GM11168 (cell line): ENCODE data around the gene JAK2.

ENCODE experiments used
- in situ Hi-C: fragments of 300-500 bp; cut with MboI; formaldehyde crosslinking; loops from one replicate; pipeline ENCODE4 v1.12.0; 2022; ENCODE audit warnings: low sequenced_read_pairs; ENCODE audit not compliant: unreplicated experiment

JAK2 gene

DNA sequence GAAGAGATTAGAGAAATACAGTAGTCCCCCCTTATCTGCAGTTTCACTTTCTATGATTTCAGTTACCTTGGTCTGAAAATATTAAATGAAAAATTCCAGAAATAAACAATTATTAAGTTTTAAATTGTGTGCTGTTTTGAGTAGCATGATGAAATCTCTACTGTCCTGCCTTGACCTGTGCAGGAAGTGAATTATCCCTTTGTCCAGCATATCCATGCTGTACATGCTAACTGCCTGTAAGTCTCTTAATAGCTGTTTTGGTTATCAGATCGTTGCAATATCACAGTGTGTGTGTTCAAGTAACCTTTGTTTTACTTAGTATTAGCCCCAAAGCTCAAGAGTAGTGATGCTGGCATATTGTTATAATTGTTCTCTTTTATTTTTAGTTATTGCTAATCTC, 11.2 kb upstream of the JAK2 start:
- in situ Hi-C loops = no loop called here

DNA sequence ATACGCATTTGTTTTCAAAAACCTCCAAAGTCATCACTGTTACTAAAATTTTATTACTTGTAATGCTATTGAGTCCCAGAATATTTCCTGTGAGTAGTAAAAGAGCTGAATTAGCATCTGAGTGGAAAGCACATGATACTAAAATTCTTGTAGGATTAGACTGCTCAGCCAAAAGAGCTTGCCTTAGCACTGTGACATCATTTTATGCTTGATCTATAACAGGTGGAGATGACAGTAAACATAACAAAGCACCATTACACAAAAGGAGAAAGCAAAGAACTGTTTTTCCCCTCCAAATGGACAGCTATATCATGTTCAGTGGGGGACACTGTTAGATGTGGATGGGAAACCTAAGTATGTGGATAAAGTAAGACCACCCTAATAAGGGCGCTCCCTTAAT, 5.8 kb upstream of the JAK2 start:
- in situ Hi-C loops = no loop called here

DNA sequence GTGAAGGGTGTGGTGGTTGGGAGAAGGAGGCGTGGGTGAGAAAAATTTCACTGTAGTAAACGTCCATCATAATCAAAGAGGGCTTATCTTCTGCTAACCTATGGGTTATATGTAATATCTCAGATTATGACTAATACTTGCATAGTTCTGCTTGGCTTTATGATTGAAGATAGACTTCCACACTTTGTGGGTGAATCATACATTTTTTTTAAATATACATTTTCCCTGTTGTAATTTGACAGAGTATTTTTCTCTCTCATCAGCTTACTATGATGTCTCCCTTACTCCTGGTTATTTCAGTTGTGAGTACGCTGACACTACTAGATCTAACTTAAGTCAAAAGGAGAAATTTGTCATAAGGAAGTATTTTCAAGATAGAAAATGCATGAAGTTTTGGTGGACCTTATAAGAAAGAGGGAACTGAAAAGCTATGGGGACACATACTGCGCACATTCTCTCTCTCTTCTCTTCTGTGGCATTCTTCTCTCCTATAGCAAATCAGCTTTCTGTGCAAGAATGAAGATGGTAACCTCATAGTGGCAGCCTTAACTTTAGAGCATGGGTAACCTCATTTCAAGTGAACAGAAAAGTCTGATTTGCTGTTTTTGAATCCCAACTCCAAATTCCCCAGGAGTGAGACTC, 4.9 kb upstream of the JAK2 start:
- in situ Hi-C loops = loop anchor here (10.0 kb wide), 1 partner anchor 45 kb away; no protein-coding TSS in a partner anchor

DNA sequence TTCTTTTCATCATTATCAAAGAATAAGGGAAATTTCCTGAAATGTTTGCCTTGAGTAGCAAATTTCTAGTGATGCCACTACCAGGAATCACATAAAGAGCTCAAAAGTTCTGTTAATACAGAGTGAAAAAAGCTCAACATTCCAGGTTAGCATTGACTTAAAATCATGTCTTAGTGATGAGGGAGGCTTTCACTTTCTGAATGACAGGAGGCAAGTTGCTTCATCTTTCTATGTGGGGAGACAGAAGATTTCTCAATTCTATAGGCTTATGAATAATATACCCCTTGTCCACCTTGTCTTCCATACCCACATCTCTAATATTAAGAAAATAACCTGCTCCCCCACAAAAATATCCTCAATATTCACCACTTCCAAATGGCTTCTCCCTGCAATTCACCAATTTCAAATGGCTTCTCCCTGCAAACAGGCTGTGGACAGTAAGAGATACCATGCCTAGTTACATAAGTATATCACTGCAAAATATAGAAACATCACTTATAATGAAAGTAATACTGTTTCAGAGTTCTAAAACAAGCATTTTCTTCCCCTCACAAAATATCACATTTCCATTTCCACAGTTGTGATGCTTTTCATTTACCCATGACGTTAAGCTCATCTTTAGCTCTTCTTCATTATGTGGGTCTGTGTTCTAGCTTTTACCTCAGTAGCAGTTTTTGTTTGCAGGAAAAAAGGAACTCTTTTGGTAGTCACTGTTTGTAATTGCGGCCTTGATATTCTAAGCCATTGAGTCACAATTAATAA, 2.2 kb upstream of the JAK2 start:
- in situ Hi-C loops = loop anchor here (10.0 kb wide), 1 partner anchor 48 kb away; no protein-coding TSS in a partner anchor

DNA sequence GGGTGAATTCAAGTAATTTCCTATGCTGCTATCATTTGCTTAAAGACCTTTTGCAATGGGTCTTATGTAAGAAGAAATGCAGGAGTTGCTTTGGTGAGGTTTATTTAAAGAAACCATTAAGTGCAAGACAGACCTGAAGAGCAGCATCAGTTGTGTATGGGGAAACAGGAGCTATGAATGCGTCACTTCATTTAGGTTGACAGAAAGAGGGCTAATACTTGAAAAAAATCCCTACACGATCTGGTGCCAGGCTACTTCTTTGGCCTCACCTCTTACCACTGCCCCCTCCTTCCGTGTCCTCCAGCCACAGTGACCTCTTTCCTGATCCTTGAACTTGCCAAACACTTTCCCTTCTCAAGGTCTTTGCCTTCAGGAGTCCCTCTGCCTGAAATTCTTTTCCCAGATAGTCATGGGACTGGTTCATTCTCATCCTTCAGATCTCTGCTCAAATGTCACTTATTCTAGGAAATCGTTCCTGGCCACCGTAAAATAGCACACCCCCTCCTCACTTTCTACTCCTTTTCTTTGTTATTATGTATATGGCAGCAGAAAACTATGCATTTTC, 1.4 kb upstream of the JAK2 start:
- in situ Hi-C loops = loop anchor here (10.0 kb wide), 1 partner anchor 49 kb away; no protein-coding TSS in a partner anchor

DNA sequence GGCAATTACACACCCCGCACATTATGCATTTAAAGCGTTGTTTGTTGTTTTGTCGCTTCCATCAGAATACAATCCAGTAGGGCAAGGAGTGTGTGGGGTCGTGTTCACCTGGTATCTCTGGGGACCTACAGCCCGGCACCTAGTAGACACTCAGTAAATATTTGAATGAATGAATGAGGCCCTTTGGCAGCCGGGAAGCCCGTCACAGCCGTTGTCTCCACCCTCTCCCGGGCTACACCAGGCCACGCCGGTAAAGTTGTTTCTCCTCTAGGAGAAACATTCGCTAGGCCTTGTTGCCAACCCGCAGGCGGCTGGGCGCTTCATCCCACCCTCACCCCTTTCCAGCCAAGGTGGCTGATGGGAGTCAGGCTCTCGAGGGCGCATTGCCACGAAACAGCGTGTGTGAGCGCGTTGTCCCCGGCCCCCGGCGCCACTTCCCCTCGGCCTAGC, 876 bp upstream of the JAK2 start:
- in situ Hi-C loops = loop anchor here (10.0 kb wide), 1 partner anchor 49 kb away; no protein-coding TSS in a partner anchor

DNA sequence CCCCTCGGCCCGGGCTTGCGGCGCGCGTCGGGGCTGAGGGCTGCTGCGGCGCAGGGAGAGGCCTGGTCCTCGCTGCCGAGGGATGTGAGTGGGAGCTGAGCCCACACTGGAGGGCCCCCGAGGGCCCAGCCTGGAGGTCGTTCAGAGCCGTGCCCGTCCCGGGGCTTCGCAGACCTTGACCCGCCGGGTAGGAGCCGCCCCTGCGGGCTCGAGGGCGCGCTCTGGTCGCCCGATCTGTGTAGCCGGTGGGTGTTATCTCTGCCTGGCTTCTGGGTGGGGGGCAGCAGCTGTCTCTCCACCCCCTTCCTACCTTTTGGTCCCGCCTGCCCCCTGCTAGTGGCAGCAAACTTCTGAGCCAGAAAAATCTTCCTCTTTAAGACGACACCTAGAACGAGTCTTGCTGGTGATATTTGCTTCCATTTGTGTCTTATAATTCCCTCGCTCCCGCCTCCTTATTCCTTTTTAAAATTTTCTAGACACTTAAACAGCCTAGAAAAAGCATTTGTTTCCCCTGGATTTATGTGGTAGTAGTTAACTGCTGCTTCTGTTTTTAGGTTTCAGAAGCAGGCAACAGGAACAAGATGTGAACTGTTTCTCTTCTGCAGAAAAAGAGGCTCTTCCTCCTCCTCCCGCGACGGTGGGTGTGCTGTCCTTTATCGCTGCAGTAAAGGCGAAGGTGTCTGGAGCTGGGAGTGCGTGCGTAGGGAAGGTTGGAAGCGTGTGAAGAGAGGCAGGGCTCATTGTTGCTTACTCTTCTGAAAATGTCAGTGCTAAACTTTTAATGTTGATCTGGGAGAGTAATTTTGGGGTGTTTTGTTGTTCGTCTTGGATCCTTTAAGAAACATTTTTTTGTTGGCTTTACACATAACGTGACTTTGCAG, 554 bp downstream of the JAK2 start:
- in situ Hi-C loops = loop anchor here (5.0 to 10.0 kb wide), 2 partner anchors 51 to 223 kb away; no protein-coding TSS in a partner anchor

DNA sequence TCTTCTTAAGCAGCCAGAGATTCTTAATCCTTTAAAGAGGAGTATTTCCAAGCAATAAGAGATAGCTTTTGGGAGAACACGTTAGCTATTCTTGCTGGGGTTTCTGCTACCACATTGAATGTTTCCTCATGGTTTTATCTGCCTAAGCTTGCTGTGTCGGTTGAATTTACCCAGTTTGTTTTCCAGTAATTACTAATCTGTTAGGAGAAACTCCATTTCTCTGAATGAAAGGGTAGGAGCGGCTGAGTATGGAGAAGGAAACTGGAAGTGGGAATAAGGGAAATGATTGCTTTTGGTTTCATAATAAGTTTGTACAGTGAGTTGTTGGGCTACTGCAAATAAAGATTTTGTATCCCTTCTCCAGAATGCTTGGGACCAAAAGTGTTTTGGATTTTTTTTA, 1.2 kb downstream of the JAK2 start:
- in situ Hi-C loops = loop anchor here (5.0 to 10.0 kb wide), 2 partner anchors 51 to 224 kb away; no protein-coding TSS in a partner anchor

DNA sequence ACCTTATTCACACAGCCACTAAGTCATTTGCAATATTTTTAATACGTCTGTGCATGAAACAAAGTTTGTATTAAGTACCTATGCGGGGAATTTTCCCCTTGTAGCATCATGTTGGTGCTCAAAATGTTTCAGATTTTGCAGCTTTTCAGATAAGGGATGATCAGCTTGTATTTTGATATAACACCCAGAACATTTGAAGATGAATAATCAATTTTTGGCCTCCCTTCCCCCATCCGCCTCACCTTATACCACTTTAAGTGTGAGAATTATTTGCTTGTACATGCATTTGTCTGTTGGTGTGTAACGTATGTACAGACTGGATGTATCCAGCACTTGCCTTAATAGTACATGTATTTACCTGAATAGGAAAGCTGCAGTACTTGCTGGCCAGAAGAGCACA, 1.7 kb downstream of the JAK2 start:
- in situ Hi-C loops = loop anchor here (5.0 to 10.0 kb wide), 2 partner anchors 52 to 224 kb away; no protein-coding TSS in a partner anchor

DNA sequence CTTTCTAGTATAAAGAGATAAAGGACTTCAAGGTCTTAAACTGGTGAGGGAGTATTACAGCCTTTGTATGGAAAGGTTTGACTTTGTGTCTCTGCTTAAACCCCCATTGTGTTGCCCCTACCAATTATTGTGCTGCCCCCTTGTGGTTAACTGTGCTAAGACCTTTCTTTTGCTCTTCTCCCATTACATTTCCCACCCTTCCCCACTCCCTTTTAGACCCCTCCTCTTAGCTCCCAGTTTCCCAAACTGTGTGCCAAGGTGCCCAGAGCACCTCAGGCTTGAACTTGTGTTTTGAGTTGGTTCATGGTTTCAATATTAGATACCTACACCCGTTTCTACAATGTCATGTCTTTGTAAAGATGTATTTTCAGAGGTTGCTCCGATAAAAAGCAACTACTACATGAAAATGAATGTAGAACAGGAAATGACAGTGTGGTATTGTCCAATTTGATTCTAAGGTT, 2.9 kb downstream of the JAK2 start:
- in situ Hi-C loops = loop anchor here (5.0 to 10.0 kb wide), 2 partner anchors 53 to 226 kb away; no protein-coding TSS in a partner anchor

DNA sequence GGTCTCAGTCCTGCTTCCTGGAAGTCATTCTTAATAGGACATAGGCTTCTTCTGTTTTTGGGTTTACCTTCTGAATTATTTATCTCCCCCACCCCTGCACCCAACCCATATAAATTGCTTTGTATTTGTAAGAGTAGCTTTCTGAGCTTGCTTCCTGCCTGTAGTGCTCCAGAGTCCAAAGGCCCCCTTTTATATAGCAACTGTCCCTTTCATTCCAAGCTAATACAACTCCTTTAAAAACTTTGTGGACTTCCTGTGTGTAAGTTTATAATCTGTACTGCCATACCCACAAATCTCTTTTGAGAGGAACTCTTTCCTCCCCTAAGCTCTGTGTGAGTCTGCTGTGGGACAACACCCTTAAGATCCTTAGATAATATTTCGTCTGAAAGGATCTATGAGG, 7.8 kb downstream of the JAK2 start:
- in situ Hi-C loops = no loop called here

DNA sequence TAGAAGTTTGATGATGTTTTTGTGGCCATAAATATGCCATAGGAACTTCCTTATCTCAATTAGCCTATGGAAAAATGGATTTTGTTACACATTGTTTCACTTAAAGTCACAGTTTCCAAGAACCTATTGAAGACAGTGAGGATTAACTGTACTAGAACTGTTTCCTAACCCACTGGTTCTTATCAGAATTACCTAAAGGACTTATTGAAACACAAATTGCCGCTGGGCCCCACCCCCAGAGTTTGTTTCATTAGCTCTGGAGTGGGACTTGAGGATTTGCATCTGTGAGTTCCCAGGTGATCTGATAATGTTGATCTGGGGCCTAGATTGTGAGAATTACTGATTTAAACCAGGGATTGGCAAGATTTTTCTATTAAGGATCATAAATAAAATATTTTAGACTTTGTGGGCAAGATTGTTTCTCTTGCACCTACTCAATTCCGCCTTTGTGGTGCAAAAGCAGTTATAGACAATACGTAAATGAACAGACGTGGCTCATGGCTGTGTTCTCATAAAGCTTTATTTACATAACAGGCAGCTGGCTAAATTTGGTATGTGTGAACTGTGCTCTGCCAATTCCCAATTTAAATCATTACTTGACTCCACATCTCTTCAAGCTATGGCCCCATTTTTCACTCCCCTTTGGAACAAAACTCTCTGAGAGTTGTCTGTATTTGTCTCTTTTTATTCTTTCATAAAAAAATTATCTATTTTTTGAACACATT, 9.3 kb downstream of the JAK2 start:
- in situ Hi-C loops = no loop called here

DNA sequence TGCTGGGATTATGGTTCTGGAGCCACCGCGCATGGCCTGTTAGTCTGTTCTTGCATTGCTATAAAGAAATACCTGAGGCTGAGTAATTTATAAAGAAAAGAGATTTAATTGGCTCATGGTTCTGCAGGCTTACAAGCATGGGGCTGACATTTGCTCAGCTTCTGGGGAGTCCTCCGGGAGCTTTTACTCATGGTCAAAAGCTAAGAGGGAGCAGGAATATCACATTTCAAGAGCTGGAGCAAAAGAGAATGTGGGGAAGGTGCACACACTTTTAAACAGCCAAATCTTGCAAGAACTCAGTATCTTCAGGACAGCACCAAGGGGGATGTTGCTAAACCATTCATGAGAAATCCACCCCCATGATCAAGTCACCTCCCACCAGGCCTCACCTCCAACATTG, 12.1 kb downstream of the JAK2 start:
- in situ Hi-C loops = no loop called here

DNA sequence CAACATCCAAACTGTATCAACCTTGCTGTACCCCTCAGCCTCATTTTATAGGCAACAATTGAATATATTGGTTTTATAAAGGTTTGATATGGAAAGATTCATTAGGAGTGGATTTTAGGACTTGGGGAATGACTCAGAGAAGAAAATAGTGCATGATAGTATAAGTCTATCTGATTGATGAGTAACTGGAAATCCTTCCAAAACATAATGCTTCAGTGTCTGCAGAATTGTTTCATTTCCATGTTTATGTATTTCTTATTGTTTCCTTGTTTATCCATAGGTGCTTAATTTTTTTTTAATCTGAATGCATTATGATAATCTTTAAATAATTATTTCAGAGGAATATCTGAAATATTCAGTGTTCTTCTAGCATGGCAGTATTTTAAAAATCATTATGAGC, 12.6 kb downstream of the JAK2 start:
- in situ Hi-C loops = no loop called here

DNA sequence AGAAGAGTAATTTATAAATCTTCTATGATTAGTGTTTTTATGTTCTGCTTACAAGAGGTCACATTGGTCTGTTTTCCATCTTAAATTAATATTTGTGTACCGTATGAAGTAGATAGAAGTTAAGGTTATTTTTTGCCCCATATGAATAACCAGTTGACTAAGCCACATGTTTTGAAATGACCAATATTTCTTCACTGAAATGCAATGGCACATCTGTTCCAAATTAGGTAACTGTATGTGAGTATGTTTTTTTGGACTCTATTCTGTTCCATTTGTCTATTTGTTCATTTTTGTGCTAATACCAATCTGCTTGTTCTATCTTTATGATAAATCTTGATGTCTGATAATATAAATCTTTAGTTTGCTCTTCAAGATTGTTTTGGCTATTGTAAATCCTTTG, 17.7 kb downstream of the JAK2 start:
- in situ Hi-C loops = no loop called here

DNA sequence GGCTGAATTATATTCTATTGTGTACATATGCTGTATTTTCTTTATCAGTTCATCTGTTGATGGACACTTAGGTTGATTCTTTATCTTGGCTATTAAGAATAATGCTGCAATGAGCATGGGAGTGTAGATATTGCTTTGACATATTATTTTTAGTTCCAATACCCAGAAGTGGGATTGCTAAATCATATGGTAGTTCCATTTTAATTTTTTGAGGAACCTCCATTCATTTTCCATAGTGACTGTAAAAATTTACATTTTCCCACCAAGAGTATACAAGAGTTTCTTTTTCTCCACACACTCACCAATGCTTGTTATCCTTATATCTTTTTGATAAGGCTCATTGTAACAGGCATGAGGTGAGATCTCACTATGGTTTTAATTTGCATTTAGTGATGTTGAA, 19.4 kb downstream of the JAK2 start:
- in situ Hi-C loops = no loop called here

DNA sequence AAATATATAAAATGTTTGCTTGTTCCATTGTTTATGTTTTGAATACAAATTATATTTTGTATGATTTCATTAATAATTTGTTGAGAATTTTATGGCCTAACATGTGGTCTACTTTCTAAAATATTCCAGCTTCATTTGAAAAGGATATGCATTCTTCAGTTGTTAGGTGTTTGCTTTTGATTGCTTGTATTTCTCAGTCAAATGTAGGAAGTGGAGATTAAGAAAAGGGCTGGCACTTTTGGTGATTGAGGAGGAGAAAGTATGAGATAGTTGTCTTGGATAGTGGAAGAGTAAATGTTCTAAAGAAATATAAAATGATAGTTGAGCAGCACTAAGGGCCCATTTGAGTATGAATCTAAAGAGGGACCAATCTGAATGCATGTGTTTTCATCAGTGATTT, 23.1 kb downstream of the JAK2 start:
- in situ Hi-C loops = no loop called here

DNA sequence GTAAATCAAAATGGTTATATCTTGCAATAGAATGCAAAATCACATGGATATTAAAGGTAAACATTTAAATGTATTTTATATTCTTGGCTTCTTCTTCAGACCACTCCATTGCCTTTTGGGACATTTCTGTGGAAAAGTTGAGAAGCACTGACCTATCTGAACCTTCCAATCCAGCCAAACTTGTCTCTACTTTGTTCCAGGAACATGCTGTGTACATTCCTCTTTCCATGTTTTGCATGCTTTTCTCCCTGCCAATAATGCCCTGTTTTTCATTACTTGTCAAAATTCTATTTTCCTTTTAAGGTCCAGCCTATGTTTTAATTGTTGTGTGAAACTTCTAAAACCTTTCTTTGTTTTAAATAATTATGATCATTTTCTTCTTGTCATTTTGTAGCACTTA, 28.3 kb downstream of the JAK2 start:
- in situ Hi-C loops = no loop called here

DNA sequence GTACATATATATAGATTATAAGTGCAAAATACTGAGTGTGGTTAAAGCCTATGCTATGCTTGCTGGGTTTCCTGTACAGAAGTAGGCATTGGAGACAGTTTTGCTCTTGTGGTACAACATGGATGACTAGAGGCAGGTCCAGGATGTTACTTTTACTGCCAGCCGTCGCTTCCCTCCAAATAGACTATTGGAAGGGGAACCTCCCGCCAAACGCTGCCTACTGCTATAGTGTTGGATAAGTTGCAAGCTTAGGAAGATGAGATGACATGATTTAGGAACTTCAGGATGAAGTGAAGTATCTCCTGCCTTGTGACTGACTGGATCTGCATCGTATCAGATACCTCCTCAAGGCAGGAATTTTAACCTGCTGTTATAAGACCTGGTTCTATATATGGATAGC, 30.9 kb downstream of the JAK2 start:
- in situ Hi-C loops = no loop called here
